ENCODE data around the gene CEP68.

DNA sequence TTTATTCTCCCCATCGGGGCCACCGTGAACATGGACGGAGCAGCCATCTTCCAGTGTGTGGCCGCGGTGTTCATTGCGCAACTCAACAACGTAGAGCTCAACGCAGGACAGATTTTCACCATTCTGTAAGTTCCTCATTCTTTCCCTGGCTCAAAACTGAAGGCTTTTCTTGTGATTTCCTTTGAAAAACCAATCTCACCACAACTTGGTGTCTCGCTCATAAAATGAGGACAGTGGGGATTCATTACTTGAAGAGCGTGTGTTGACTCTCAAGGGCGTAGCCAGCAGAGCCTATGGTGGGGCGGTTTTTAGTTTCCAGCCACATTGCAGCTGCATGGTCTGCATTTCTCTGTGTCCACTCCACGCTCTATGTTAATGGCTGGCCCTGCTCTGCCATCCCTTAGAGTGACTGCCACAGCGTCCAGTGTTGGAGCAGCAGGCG is 38.1 kb upstream of the CEP68 start:
- TF ChIP-seq, protein P1, sequence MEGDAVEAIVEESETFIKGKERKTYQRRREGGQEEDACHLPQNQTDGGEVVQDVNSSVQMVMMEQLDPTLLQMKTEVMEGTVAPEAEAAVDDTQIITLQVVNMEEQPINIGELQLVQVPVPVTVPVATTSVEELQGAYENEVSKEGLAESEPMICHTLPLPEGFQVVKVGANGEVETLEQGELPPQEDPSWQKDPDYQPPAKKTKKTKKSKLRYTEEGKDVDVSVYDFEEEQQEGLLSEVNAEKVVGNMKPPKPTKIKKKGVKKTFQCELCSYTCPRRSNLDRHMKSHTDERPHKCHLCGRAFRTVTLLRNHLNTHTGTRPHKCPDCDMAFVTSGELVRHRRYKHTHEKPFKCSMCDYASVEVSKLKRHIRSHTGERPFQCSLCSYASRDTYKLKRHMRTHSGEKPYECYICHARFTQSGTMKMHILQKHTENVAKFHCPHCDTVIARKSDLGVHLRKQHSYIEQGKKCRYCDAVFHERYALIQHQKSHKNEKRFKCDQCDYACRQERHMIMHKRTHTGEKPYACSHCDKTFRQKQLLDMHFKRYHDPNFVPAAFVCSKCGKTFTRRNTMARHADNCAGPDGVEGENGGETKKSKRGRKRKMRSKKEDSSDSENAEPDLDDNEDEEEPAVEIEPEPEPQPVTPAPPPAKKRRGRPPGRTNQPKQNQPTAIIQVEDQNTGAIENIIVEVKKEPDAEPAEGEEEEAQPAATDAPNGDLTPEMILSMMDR (IDR thresholded peaks at IDR 0.05): no peak
- no peak for TF ChIP-seq POLR2A (IDR thresholded peaks at IDR 0.05)
